GM12878 (cell line): ENCODE measurements around the gene DNMT3A. TPM values are rescaled to one million over a fixed set of nuclear protein-coding genes. Genes with fewer than 3 reads are reported as not detected.

Experiments
- ATAC-seq: fragments of 200-7000 bp; cut with Tn5 transposase; 3 replicates; pipeline ENCODE4 v1.9.1; 2020; ENCODE audit warnings: mild to moderate bottlenecking, moderate library complexity
- BruUV-seq: library from RNA; stranded (reverse); fragments of 400-500 nt; replicated peaks from 2 replicates; lab custom pipeline; 2021; lab: Mats Ljungman, UMichigan
- CTCF ChIA-PET: fragments of 300-600 bp; sonication (Branson Sonifier 250); formaldehyde crosslinking; extraction: SDS; loops from one replicate; lab custom pipeline; 2021; ENCODE audit warnings: inconsistent platforms; lab: Yijun Ruan, JAX
- POLR2A ChIA-PET: fragments of 350-600 bp; formaldehyde crosslinking; extraction: SDS; loops from one replicate; lab custom pipeline; 2021; ENCODE audit warnings: inconsistent platforms; lab: Charles Lee
- RAD21 ChIA-PET: fragments of 300-600 bp; sonication (Branson Sonifier 250); formaldehyde crosslinking; loops from one replicate; lab custom pipeline; 2023; ENCODE audit warnings: antibody characterized with exemption; ENCODE audit not compliant: unreplicated experiment; lab: Charles Lee
- SMC1A ChIA-PET: fragments of 300-600 bp; sonication (Branson Sonifier 250); formaldehyde crosslinking; loops from one replicate; lab custom pipeline; 2023; ENCODE audit not compliant: unreplicated experiment, uncharacterized antibody; lab: Charles Lee
- DNase-seq: peaks from one replicate; pipeline ENCODE4 v3.0.0-alpha.2; 2011; ENCODE audit warnings: low read depth, low spot score
- FAIRE-seq: peaks from 3 replicates; lab custom pipeline; 2011; peaks lifted over from hg19 to GRCh38; lab: Jason Lieb, UNC
- H2AFZ ChIP-seq: 2 replicates; pipeline ENCODE4 v1.6.0; 2011; ENCODE audit warnings: low read depth, low read length, control low read depth; ENCODE audit not compliant: control insufficient read depth
- H3K27ac ChIP-seq: 2 replicates; pipeline ENCODE4 v1.5.1; 2011; ENCODE audit warnings: control low read depth; ENCODE audit not compliant: control insufficient read depth, insufficient read depth
- H3K27me3 ChIP-seq, 2 experiments: replicated peaks in 1 of 2; 2 replicates each; pipeline versions ENCODE4 v1.6.0 to v1.6.1; 2011; ENCODE audit warnings: low read length in 1 of 2; ENCODE audit not compliant: control insufficient read depth in 2 of 2, insufficient read depth in 2 of 2
- H3K36me3 ChIP-seq, 2 experiments: 2 replicates each; pipeline ENCODE4 v1.5.1; 2011; ENCODE audit warnings: low read length in 1 of 2; ENCODE audit not compliant: control insufficient read depth in 2 of 2, insufficient read depth in 2 of 2
- H3K4me1 ChIP-seq: 2 replicates; pipeline ENCODE4 v1.6.1; 2011; ENCODE audit warnings: mild to moderate bottlenecking, low read length, moderate library complexity, mixed read lengths; ENCODE audit not compliant: control insufficient read depth, insufficient read depth
- H3K4me2 ChIP-seq: 2 replicates; pipeline ENCODE4 v1.6.0; 2011; ENCODE audit warnings: control low read depth; ENCODE audit not compliant: control insufficient read depth, insufficient read depth
- H3K4me3 ChIP-seq: fragments of 200-600 bp; sonication (generic); 2 replicates; pipeline ENCODE4 v1.5.1; 2016
- H3K79me2 ChIP-seq: 2 replicates; pipeline ENCODE4 v1.6.0; 2011; ENCODE audit warnings: low read length; ENCODE audit not compliant: control insufficient read depth, insufficient read depth
- H3K9ac ChIP-seq: 2 replicates; pipeline ENCODE4 v1.8.0; 2011; ENCODE audit warnings: low read length, control low read depth, mixed read lengths; ENCODE audit not compliant: control insufficient read depth, insufficient read depth
- H3K9me3 ChIP-seq: replicated peaks from 3 replicates; pipeline ENCODE4 v1.5.1; 2011; ENCODE audit warnings: mild to moderate bottlenecking, low read length; ENCODE audit not compliant: control insufficient read depth, insufficient read depth
- H4K20me1 ChIP-seq: 2 replicates; pipeline ENCODE4 v1.6.0; 2011; ENCODE audit not compliant: control insufficient read depth, insufficient read depth
- CEBPZ ChIP-seq: fragments of 150-350 bp; IDR thresholded peaks from 2 replicates; pipeline ENCODE4 v1.6.1; 2016; ENCODE audit warnings: low read depth, low read length
- CHD4 ChIP-seq: fragments of 200-600 bp; sonication (generic); IDR thresholded peaks from 2 replicates; pipeline ENCODE4 v1.6.1; 2016; ENCODE audit warnings: mild to moderate bottlenecking
- EP300 ChIP-seq, 2 experiments: fragments of 150-350 bp in 1 of 2; IDR thresholded peaks; 2 replicates each; pipeline ENCODE4 v1.6.1; 2011 to 2012; ENCODE audit warnings: low read depth in 2 of 2, low read length in 2 of 2, borderline replicate concordance in 1 of 2, improper control_type of control experiment in 1 of 2, inconsistent platforms in 1 of 2; ENCODE audit not compliant: control insufficient read depth in 1 of 2
- ETV6 ChIP-seq, 2 experiments: fragments of 450-650 bp in 1 of 2; IDR thresholded peaks in 1 of 2; conservative IDR thresholded peaks in 1 of 2; 2 replicates each; pipeline ENCODE4 v1.6.1; 2014; ENCODE audit warnings: antibody characterized with exemption in 1 of 2, borderline replicate concordance in 1 of 2, low read depth in 1 of 2, mild to moderate bottlenecking in 1 of 2, moderate library complexity in 1 of 2
- SP1 ChIP-seq: IDR thresholded peaks from one replicate; pipeline ENCODE4 v1.6.1; 2011; ENCODE audit warnings: low read depth, low read length
- STAT1 ChIP-seq: fragments of 450-650 bp; conservative IDR thresholded peaks from 2 replicates; pipeline ENCODE4 v1.6.1; 2014; ENCODE audit warnings: antibody characterized with exemption, mild to moderate bottlenecking
- ZBED1 ChIP-seq: IDR thresholded peaks from 2 replicates; pipeline ENCODE4 v1.6.1; 2016; ENCODE audit warnings: borderline replicate concordance
- WGBS: methylation state at CpG from one replicate; pipeline ENCODE4 v1.1.6; 2016; ENCODE audit warnings: low lambda C conversion rate; ENCODE audit not compliant: insufficient replicate concordance, insufficient coverage; ENCODE audit errors: missing lambda C conversion rate; 5-methylcytosine and 5-hydroxymethylcytosine counted together
- in situ Hi-C: fragments of 300-500 bp; cut with MboI; formaldehyde crosslinking; loops from 9 replicates; pipeline ENCODE4 v1.14.3; 2018; ENCODE audit warnings: mixed read lengths
- intact Hi-C: fragments of 100-400 bp; cut with micrococcal nuclease; formaldehyde crosslinking; loops from one replicate; pipeline ENCODE4 v1.14.2; 2022; ENCODE audit not compliant: unreplicated experiment
- polyA plus RNA-seq, 11 experiments: library from polyadenylated mRNA; depleted of rRNA in 4 of 11; unstranded in 6 of 11; stranded (reverse) in 5 of 11; fragments of >200 nt; fragmentation: Nextera tagmentation in 4 of 11; fragmentation: Illumina TruSeq in 1 of 11; extraction: Ambion mirVana in 4 of 11; extraction: Trizol in 1 of 11; gene quantifications; 1 replicate in 1 of 11; 2 replicates in 10 of 11; pipeline versions ENCODE4 v1.2.1 to v1.2.3, GENCODE V29; 2011 to 2016; ENCODE audit warnings: inconsistent platforms in 2 of 11, missing spikeins in 2 of 11, low read depth in 1 of 11
- total RNA-seq, 4 experiments: library from RNA; depleted of rRNA in 3 of 4; stranded (reverse); fragments of >200 nt in 3 of 4; fragmentation: Illumina TruSeq in 1 of 4; extraction: Trizol in 1 of 4; gene quantifications; 2 replicates each; pipeline versions ENCODE4 v1.2.1 to v1.2.3, GENCODE V29; 2013 to 2021
- TF ChIP-seq, protein P1 (sequence below): fragments of 450-650 bp; IDR thresholded peaks from 2 replicates; pipeline ENCODE4 v1.6.1; 2018; ENCODE audit warnings: mild to moderate bottlenecking, low read depth, moderate library complexity; ENCODE audit not compliant: partially characterized antibody
- TF ChIP-seq, protein P2 (sequence below): fragments of 450-650 bp; IDR thresholded peaks from 2 replicates; pipeline ENCODE4 v1.6.1; 2016; ENCODE audit warnings: mild to moderate bottlenecking, moderate library complexity, borderline replicate concordance

Gene DNMT3A
- total and polyA plus RNA-seq, 10 of the 15 experiments (the other 5 are each of a cell fraction or from before 2014, with no cell fraction given): 7.4 to 51.6 (median 17.4) TPM

GRCh38 chr2:25304826-25305596 is 36.7 kb downstream of the DNMT3A start (continued):
- TF ChIP-seq CEBPZ: no peak
- no peak for TF ChIP-seq EP300 (IDR thresholded peaks at IDR 0.05; ENCODE audit: borderline replicate concordance in 1 of 2, control insufficient read depth in 1 of 2, low read depth in 2 of 2, low read length in 2 of 2)

- RAD21 ChIA-PET: interaction anchor here (0.5 to 1.5 kb wide), 2 partner anchors 28 to 220 kb away, joined by 3 to 4 read pairs; no protein-coding TSS in a partner anchor
- SMC1A ChIA-PET: interaction anchor here (0.6 to 4.1 kb wide), 3 partner anchors 26 to 281 kb away, joined by 3 to 35 read pairs (median 3); no protein-coding TSS in a partner anchor
- 92% methylated on average over 15 of the region's 15 CpGs for WGBS
- Histone ChIP-seq H2AFZ (no peak overlapping the region), H4K20me1 (no peaks in the 10 kb centered on the region), H3K27me3 (no peaks in the 10 kb centered on the region), H3K4me1 (peaks cover 33% of the 10 kb centered on the region), H3K27ac (no peak overlapping the region), H3K9me3 (no peaks in the 10 kb centered on the region), H3K36me3 (peaks cover 9 to 22% of the 10 kb centered on the region in 2 experiments; a peak in 3 of 4 replicates), H3K9ac (no peak overlapping the region), H3K4me3 (no peak overlapping the region), H3K4me2 (no peak overlapping the region), H3K79me2 (no peaks in the 10 kb centered on the region)
- BruUV-seq: no TSS peak
- POLR2A ChIA-PET: interaction anchor here (0.8 kb wide), 1 partner anchor 14 kb away, joined by 3 read pairs; no protein-coding TSS in a partner anchor
- no peak for DNase-seq
- intact Hi-C loops: loop anchor here (5.0 kb wide), 2 partner anchors 38 to 263 kb away; partner anchors contain the start of gene DNMT3A
- ATAC-seq: no peak
- in situ Hi-C loops: loop anchor here (5.0 kb wide), 1 partner anchor 113 kb away; no protein-coding TSS in a partner anchor
- no peak for FAIRE-seq
- CTCF ChIA-PET: interaction anchor here (2.2 to 5.8 kb wide), 2 partner anchors 26 to 262 kb away, joined by 7 to 59 read pairs; no protein-coding TSS in a partner anchor
- TF ChIP-seq CHD4 (no peak), STAT1 (no peak), ZBED1 (no peak), ETV6 (conservative IDR thresholded peaks at IDR 0.05 in 1 of 2, IDR thresholded peaks at IDR 0.05 in 1 of 2; ENCODE audit: borderline replicate concordance in 1 of 2, low read depth in 1 of 2) (no peak), SP1 (no peak)
- TF ChIP-seq, protein P1, sequence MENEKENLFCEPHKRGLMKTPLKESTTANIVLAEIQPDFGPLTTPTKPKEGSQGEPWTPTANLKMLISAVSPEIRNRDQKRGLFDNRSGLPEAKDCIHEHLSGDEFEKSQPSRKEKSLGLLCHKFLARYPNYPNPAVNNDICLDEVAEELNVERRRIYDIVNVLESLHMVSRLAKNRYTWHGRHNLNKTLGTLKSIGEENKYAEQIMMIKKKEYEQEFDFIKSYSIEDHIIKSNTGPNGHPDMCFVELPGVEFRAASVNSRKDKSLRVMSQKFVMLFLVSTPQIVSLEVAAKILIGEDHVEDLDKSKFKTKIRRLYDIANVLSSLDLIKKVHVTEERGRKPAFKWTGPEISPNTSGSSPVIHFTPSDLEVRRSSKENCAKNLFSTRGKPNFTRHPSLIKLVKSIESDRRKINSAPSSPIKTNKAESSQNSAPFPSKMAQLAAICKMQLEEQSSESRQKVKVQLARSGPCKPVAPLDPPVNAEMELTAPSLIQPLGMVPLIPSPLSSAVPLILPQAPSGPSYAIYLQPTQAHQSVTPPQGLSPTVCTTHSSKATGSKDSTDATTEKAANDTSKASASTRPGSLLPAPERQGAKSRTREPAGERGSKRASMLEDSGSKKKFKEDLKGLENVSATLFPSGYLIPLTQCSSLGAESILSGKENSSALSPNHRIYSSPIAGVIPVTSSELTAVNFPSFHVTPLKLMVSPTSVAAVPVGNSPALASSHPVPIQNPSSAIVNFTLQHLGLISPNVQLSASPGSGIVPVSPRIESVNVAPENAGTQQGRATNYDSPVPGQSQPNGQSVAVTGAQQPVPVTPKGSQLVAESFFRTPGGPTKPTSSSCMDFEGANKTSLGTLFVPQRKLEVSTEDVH: no peak
- TF ChIP-seq, protein P2, sequence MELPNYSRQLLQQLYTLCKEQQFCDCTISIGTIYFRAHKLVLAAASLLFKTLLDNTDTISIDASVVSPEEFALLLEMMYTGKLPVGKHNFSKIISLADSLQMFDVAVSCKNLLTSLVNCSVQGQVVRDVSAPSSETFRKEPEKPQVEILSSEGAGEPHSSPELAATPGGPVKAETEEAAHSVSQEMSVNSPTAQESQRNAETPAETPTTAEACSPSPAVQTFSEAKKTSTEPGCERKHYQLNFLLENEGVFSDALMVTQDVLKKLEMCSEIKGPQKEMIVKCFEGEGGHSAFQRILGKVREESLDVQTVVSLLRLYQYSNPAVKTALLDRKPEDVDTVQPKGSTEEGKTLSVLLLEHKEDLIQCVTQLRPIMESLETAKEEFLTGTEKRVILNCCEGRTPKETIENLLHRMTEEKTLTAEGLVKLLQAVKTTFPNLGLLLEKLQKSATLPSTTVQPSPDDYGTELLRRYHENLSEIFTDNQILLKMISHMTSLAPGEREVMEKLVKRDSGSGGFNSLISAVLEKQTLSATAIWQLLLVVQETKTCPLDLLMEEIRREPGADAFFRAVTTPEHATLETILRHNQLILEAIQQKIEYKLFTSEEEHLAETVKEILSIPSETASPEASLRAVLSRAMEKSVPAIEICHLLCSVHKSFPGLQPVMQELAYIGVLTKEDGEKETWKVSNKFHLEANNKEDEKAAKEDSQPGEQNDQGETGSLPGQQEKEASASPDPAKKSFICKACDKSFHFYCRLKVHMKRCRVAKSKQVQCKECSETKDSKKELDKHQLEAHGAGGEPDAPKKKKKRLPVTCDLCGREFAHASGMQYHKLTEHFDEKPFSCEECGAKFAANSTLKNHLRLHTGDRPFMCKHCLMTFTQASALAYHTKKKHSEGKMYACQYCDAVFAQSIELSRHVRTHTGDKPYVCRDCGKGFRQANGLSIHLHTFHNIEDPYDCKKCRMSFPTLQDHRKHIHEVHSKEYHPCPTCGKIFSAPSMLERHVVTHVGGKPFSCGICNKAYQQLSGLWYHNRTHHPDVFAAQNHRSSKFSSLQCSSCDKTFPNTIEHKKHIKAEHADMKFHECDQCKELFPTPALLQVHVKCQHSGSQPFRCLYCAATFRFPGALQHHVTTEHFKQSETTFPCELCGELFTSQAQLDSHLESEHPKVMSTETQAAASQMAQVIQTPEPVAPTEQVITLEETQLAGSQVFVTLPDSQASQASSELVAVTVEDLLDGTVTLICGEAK: no peak
Measured at GRCh38 chr2:25304321-25304720, 37.4 kb downstream of the DNMT3A start.
